ENCODE results near the gene CCDC74B.
"Not testable (repeated sequence)": the region's sequence is repeated elsewhere in the genome, so short reads cannot be mapped to it uniquely, and the experiment has no call there.

GRCh38 chr2:130155956-130156623 is 11.2 kb upstream of the CCDC74B start:
- TF ChIP-seq ZNF274 (IDR thresholded peaks at IDR 0.05; ENCODE audit: low read depth, low read length); SUZ12 (IDR thresholded peaks at IDR 0.05; ENCODE audit: extremely low read depth, insufficient read depth, insufficient read length); YY1 (IDR thresholded peaks at IDR 0.05; ENCODE audit: insufficient read depth, insufficient read length): not testable (repeated sequence)

Data from NT2/D1 (cell line).